Left lung (tissue), 10 donors: ENCODE data around the gene DLGAP3. TPM values are rescaled to one million over a fixed set of nuclear protein-coding genes. Genes with fewer than 3 reads are reported as not detected.

Source experiments
- ATAC-seq: fragments of 200-7000 bp; cut with Tn5 transposase; one replicate; pipeline ENCODE4 v1.9.1; 2020; ENCODE audit warnings: moderate library complexity
- DNase-seq, 4 donors: peaks; one replicate each; pipeline ENCODE4 v3.0.0-alpha.2; 2013 to 2020
- H3K27ac ChIP-seq, 2 donors: fragments of 200-600 bp; sonication (generic) in 1 of 2; one replicate each; pipeline versions ENCODE4 v1.5.0 to v1.8.0; 2020 to 2021
- H3K27me3 ChIP-seq, 2 donors: fragments of 200-600 bp; sonication (generic) in 1 of 2; one replicate each; pipeline versions ENCODE4 v1.5.0 to v1.8.0; 2020 to 2021
- H3K36me3 ChIP-seq, 2 donors: fragments of 200-600 bp; sonication (generic) in 1 of 2; one replicate each; pipeline versions ENCODE4 v1.5.0 to v1.8.0; 2020 to 2021
- H3K4me1 ChIP-seq, 2 donors: fragments of 200-600 bp; one replicate each; pipeline ENCODE4 v1.8.0; 2021
- H3K4me3 ChIP-seq, 2 donors: fragments of 200-600 bp; sonication (generic) in 1 of 2; one replicate each; pipeline versions ENCODE4 v1.5.0 to v1.8.0; 2020 to 2021; ENCODE audit warnings: mild to moderate bottlenecking in 1 of 2
- H3K9me3 ChIP-seq, 2 donors: fragments of 200-600 bp; sonication (generic) in 1 of 2; one replicate each; pipeline versions ENCODE4 v1.5.0 to v1.8.0; 2020 to 2021
- intact Hi-C, 2 donors: fragments of 100-400 bp; cut with DNase I; formaldehyde crosslinking; loops; one replicate each; pipeline versions ENCODE4 v1.11.2 to v1.14.2; 2022
- polyA plus RNA-seq, 6 donors: library from polyadenylated mRNA; unstranded; fragments of 120-200 nt; gene quantifications; one replicate each; pipeline ENCODE4 v1.2.1, GENCODE V29; 2013; ENCODE audit not compliant: insufficient read length in 6 of 6
- total RNA-seq, 2 donors: library from RNA; stranded (reverse); fragmentation: NEBNext Ultra II Directional; extraction: Animal tissue kit (Norgen Biotek cat#: 25700); gene quantifications; one replicate each; pipeline ENCODE4 v1.2.1, GENCODE V29; 2021
- TF ChIP-seq, protein P1 (sequence below), 2 donors: fragments of 200-600 bp; sonication (generic) in 1 of 2; IDR thresholded peaks; one replicate each; pipeline versions ENCODE4 v1.5.0 to v1.8.0; 2021; ENCODE audit warnings: antibody characterized with exemption in 2 of 2
- donor health status: DM: no; HTN: yes; CAD: no.
- donor health status: DM: no; HTN: no; CAD: no.

DLGAP3 gene
- total and polyA plus RNA-seq, 8 donors, result 0.11 to 0.46 (median 0.13) TPM

DNA sequence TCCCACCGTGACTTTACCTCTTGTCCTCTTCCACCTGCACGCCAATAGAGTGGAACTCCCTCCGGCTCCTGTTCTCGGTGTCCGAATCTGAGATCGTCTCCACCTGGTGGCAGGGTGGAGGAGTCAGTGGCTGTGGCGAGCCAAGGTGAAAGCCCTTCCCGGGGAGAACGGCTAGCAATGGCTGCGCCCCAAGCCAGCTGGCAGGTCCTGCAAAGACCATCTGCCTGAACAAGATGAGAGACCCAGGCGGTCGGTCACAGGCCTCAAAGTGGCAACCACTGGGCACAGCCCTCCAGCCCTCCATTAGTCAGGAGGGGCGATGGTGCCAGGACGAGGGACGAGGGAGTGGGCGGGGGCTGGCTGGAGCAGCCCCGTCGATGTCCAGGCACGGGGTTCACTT is 44.5 kb downstream of the DLGAP3 start:
- intact Hi-C loops, result no loop called here
- Histone ChIP-seq H3K4me3 (no peak overlapping the region), H3K27me3 (peaks cover 26 to 99% of the 10 kb centered on the region in 2 donors), H3K4me1 (peaks cover 0 to 14% of the 10 kb centered on the region in 2 donors), H3K27ac (no peak overlapping the region), H3K9me3 (no peaks in the 10 kb centered on the region), H3K36me3 (no peaks in the 10 kb centered on the region)
- TF ChIP-seq, protein P1, sequence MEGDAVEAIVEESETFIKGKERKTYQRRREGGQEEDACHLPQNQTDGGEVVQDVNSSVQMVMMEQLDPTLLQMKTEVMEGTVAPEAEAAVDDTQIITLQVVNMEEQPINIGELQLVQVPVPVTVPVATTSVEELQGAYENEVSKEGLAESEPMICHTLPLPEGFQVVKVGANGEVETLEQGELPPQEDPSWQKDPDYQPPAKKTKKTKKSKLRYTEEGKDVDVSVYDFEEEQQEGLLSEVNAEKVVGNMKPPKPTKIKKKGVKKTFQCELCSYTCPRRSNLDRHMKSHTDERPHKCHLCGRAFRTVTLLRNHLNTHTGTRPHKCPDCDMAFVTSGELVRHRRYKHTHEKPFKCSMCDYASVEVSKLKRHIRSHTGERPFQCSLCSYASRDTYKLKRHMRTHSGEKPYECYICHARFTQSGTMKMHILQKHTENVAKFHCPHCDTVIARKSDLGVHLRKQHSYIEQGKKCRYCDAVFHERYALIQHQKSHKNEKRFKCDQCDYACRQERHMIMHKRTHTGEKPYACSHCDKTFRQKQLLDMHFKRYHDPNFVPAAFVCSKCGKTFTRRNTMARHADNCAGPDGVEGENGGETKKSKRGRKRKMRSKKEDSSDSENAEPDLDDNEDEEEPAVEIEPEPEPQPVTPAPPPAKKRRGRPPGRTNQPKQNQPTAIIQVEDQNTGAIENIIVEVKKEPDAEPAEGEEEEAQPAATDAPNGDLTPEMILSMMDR (IDR thresholded peaks at IDR 0.05), result no peak
- ATAC-seq (no peak), DNase-seq (no peak)

DNA sequence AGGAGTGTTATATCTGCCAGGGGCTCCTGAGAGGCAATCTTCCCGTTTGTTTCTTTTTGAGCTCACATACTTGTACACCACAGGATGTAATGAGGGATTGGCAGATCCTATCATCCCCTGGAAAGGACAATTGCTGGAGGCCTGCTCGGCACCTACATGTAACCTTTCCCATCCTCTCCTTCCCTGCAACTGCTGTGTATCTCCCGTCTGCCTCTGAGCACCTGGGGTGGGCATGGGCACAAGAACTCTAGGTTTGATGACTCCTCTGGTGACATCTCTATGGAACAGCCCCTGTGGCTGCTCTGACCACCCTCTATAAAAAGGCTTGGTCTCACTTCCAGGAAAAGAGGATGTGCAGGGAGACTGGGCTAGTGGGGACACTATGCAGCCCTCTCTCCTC is 44.9 kb downstream of the DLGAP3 start:
- Histone ChIP-seq H3K4me3 (no peak overlapping the region), H3K36me3 (no peaks in the 10 kb centered on the region), H3K27me3 (peaks cover 26 to 99% of the 10 kb centered on the region in 2 donors), H3K9me3 (no peaks in the 10 kb centered on the region), H3K27ac (no peak overlapping the region), H3K4me1 (peaks cover 0 to 14% of the 10 kb centered on the region in 2 donors)
- DNase-seq, result no peak
- intact Hi-C loops, result no loop called here
- TF ChIP-seq, protein P1 (IDR thresholded peaks at IDR 0.05), result no peak
- no peak for ATAC-seq

DNA sequence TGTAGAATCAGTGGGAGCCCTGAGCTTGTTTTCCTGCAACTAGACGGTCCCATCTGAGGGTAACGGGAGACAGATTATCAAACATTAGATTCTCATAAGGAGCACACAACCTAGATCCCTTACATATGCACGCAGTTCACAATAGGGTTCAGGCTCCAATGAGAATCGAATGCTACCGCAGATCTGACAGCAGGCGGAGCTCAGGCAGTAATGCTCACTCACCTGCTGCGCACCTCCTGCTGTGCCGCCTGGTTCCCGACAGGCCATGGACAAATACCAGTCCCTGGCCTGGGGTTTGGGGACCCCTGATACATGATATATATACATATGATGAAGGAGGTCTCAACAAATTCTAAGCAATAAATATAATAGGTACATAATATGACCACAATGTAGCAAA is 50.2 kb downstream of the DLGAP3 start:
- H3K27me3 ChIP-seq, result peaks cover 7 to 99% of the 10 kb centered on the region in 2 donors
- no peaks in the 10 kb centered on the region for H3K9me3 ChIP-seq
- no peaks in the 10 kb centered on the region for H3K36me3 ChIP-seq
- no peak for ATAC-seq
- no peak overlapping the region for H3K4me3 ChIP-seq
- no peak for DNase-seq
- H3K4me1 ChIP-seq, result no peaks in the 10 kb centered on the region
- H3K27ac ChIP-seq, result no peak overlapping the region
- intact Hi-C loops, result no loop called here
- TF ChIP-seq, protein P1 (IDR thresholded peaks at IDR 0.05), result no peak

DNA sequence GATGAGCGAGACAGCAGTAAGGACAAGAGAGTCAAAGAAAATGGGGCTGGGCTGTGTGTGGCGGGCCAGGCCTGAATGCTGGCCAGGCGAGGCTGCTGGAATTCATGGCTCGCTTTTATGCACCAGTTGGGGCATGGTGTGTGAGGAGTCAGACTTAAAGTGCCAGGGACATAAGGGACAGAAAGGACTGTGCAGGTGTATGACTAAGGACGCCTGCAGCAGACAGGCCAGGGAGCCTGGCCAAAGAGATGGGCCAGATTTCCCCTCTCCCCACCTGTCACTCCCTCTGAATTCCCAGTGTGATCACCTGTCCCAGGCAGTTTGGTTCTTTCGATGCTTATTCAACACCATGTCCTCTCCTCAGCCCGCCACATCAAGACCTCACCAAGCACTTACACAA is 53.0 kb downstream of the DLGAP3 start:
- intact Hi-C loops, result no loop called here
- no peak overlapping the region for H3K27ac ChIP-seq
- DNase-seq (no peak), ATAC-seq (no peak)
- peaks cover 8 to 98% of the 10 kb centered on the region in 2 donors for H3K27me3 ChIP-seq
- TF ChIP-seq, protein P1 (IDR thresholded peaks at IDR 0.05), result no peak
- no peaks in the 10 kb centered on the region for H3K36me3 ChIP-seq
- H3K4me3 ChIP-seq, result no peak overlapping the region
- no peaks in the 10 kb centered on the region for H3K9me3 ChIP-seq
- H3K4me1 ChIP-seq, result no peaks in the 10 kb centered on the region

DNA sequence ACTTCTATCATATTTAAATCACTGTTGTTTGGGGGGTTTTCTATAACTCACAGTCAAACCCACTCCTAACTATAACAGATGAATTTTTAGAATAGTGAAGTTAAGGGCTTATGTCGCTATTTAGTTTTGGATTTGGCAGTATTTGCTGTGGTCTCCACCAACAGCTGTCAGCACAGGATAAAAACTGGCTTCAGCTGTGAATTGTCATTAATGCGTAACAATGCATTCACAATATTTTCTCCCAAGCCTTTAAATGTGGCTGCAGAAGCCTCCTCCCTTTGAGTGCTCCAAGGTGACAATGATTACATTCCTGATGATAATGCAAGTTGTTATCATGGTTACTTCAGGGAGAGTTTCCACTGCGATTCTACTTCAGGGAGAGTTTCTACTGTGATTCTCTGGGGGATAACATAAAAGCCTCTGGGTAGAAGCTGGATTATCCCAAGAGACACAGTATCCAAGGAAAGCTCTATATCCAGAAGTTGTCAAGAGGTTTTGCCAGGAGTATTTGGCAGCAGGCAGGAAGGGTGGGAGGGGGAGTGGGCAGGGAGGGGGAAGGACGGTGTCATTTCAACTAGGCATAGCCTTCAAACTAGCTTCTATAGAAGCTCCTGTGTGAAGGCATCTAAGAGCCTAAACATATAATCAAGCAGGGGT is 55.0 kb downstream of the DLGAP3 start:
- no peak for ATAC-seq
- Histone ChIP-seq H3K9me3 (no peaks in the 10 kb centered on the region), H3K4me1 (no peaks in the 10 kb centered on the region), H3K36me3 (no peaks in the 10 kb centered on the region), H3K27ac (no peak overlapping the region), H3K27me3 (peaks cover 8 to 81% of the 10 kb centered on the region in 2 donors), H3K4me3 (no peak overlapping the region)
- DNase-seq, result no peak
- intact Hi-C loops, result no loop called here
- TF ChIP-seq, protein P1 (IDR thresholded peaks at IDR 0.05), result no peak
